Umbilical cord (tissue), 2 donors: ENCODE measurements around the gene KLKB1. TPM values are rescaled to one million over a fixed set of nuclear protein-coding genes. Genes with fewer than 3 reads are reported as not detected.

ENCODE experiments used
- DNase-seq: peaks from one replicate; pipeline ENCODE4 v3.0.0-alpha.2; 2015; ENCODE audit warnings: low spot score
- total RNA-seq: library from RNA; depleted of rRNA; stranded (reverse); fragments of >200 nt; gene quantifications from one replicate; pipeline ENCODE4 v1.2.3, GENCODE V29; 2014; ENCODE audit warnings: low replicate concordance; ENCODE audit not compliant: insufficient read depth

KLKB1 gene
- not detected for total RNA-seq

GRCh38 chr4:186227221-186227620 lies at the start of gene KLKB1:
Gene KLKB1 (plus strand): TSS chr4:186227507. CDS start chr4:186228196, 689 bp downstream.
- no peak for DNase-seq

GRCh38 chr4:186188107-186188506 lies 39.2 kb upstream of the KLKB1 start:
- DNase-seq, result no peak

GRCh38 chr4:186189656-186190055 lies 37.7 kb upstream of the KLKB1 start:
- DNase-seq, result no peak

- peak; percentile 14 for DNase-seq
These were observed 36.6 kb upstream of the KLKB1 start for GRCh38 chr4:186190581-186191199.

DNA sequence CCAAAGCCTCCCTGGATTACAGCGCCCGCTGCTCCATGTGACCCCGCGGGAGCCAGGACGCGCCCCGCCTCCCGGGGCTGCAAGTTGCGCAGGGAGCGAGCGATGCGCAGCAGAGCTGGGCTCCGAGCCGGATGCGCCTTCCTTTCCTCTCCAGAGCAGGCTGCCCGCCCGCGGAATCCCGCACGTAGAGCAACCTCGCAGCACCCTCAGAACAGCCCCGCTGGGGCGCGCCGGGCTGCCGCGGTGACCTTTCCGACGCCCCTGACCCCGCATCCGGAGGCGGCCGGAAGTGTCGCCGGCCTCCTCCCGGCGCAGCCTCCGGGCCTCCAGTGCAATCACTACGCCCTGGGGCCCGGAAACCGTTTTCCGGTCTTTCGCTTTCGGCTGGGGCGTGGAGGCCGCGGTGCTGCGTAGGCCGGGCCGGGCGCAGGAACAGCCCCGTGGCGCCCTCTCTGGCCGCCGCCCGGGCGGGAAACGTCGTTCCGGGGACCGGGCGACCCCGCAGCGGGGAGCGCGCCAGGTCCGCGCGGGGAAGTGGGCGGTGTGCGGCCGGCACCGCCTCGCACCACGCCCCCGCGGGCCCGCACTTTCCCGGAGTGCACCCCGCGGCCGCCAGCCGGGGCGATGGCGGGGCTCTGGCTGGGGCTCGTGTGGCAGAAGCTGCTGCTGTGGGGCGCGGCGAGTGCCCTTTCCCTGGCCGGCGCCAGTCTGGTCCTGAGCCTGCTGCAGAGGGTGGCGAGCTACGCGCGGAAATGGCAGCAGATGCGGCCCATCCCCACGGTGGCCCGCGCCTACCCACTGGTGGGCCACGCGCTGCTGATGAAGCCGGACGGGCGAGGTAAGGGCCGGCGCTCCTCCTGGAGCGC lies 35.9 kb upstream of the KLKB1 start, which contains the start of gene CYP4V2:
CYP4V2 (plus strand) TSS at position 368 of the 866 bp plus-strand sequence; CDS start at position 625, 257 bp downstream.
- DNase-seq, result peak; percentile 79

DNA sequence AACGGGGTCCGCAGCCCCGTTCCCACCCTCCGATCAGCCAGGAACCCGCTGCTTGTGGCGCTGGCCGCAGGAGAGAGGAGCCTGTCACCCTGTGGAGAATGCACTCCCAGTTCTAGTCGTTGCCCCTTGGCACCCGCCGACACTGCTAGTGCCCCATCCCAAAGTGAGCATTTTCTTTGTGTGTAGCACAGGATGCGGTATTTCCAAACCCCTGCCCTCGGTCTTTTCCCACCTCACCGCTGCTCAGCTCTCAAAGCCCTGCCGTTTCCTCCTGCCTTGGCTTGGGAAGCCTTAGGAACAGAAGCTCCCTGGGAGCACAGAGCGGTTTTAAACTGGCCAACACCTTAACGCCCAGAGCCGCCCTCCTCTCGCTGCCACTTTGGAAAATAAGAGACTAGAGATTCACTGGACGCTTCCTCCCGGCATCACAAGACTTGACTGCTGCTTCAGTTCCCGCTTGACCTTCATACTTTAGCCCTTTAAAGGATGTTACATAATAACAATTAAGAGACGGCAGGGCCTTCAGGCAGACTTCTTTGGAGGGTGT lies 35.2 kb upstream of the KLKB1 start:
- DNase-seq, result peak; percentile 35

GRCh38 chr4:186193851-186194250 lies 33.5 kb upstream of the KLKB1 start:
- no peak for DNase-seq

DNA sequence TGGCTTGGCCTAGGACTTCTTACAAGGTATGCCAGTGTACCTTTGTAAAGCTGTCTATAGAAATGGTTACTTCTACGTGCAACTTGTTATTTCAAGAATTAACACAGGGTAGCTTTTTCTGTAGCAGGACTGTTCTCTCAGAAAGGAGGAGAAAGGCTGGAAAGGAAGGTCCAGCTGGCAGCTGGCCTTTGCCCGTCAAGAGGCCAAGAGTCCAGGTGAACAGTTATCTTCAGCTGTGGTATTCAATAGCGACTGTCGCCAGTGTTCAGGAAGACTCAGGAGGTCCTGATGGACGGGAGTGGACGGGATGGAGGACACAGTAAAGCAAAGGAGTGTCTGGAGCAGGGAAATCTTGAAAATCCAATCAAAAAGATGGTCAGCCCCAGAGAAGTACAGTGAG lies 31.2 kb upstream of the KLKB1 start:
- DNase-seq, result no peak

DNA sequence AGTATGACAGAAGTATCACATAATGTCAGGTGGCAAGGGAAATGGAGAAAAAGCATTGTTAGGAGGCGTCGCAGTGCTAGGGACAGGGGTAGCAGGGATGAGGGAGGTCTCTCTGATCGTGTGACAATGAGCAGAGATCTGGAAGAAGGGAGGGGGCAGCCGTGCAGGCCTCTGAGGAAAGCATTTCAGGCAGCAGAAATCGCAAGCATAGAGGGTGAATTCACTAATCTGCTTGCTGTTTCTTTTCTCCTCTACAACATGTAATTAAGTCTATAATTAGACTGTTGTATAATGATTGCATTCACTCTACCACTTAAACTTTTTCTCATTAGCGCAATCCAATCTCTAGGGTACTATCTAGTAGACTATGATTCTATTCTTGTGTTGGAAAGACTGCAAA lies 26.8 kb upstream of the KLKB1 start:
- no peak for DNase-seq

- DNase-seq, result no peak
These were observed 26.3 kb upstream of the KLKB1 start for GRCh38 chr4:186201010-186201409.

DNA sequence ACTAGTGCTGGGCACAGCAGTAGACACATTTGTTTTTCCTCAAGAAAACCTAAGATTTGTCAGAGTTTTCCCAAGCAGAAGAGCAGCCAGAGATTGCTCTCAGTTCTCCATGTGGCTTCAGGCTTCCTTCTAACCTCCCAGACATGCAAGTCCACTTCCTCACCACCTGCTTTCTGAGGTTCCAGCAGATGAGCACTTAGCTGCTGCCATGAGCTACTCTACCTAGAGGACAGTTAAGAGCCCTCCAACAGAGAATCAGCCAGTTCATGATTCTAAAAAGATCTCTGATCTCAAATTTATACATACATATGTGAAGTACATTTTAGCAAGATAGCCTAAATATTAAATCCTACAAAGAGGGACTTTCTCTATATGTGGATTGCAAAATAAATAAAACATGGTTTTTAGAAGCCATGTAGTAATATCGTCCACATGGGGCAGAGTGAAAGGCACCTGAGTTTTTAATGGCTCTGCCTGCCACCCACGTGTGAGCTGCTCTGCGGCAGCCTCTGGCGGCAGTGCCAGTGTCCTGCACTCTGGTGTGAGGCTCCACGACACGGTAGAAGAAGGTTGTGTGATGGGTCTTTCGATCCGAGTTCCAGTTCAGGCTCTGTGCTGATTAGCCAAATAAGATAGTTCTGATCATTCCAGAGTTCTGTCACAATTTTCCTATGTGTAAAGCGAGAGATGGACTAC lies 25.6 kb upstream of the KLKB1 start:
- no peak for DNase-seq

DNA sequence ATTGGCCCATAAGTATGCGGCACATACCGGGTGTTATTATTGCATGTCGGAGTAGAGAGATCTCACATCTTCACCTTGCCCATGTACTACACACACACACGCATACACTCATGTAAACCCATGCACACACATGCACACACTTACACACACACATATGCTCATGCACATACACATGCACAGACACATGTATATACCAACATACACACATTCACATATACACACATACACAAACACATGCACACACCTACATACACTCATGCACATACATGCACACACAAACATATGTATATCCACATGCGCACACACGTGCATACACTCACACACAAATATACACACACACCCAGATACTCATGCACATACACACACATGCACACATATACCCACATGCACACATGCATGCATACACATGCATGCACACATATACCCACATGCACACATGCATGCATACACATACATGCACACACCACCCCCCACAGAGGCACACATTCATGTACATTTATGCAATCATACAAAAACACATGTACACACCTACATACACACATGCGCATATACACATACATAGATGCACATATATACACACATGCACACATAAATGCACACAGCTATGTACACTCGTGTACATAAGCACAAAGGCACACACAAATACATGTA lies 24.7 kb upstream of the KLKB1 start:
- DNase-seq, result no peak

DNA sequence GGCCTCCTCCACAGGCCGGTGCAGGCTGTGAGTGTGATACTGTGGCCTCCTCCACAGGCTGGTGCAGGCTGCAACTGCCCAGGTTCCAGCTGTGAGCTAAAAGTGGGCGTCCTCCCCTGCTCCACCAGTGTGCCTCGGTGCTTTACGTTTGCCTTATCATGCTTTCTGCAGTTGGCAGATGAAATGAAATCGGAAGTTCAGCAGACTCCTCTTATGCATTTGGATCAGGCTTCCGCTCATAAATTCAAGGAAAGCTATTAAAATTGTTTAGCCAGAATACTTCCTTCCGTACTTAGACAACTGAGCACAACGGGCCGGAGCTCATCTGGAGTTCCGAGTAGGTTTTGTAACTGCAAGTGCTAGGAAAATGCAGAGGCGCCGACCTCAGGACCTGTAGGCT lies 23.9 kb upstream of the KLKB1 start:
- DNase-seq, result peak; percentile 50

GRCh38 chr4:186204103-186204559 lies 23.2 kb upstream of the KLKB1 start:
- no peak for DNase-seq

DNA sequence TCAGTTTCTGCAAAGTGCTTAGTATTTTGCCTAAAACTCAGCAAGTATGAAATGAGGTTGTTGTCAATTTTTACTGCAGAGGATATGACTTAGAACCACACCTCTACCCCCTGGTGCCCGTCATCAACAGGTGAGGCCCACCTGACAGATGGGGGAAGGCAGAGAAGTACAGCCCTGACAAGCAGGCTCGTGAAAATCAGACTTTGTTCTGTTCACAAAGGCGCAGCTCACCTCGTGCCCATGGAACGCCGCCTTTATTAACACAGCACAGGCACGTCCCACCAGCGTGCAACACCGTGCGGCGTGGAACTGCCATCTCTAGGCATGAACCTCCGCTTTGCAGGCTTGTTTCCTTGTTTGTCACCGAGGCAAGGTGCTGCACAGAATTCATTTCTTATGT lies 22.6 kb upstream of the KLKB1 start:
- no peak for DNase-seq

- no peak for DNase-seq
These were observed 22.2 kb upstream of the KLKB1 start for GRCh38 chr4:186205156-186205555.

GRCh38 chr4:186216465-186217024 lies 10.8 kb upstream of the KLKB1 start:
- DNase-seq, result no peak

- no peak for DNase-seq
These were observed 9.5 kb upstream of the KLKB1 start for GRCh38 chr4:186217733-186218293.

GRCh38 chr4:186221624-186222023 lies 5.7 kb upstream of the KLKB1 start:
- DNase-seq, result no peak

DNA sequence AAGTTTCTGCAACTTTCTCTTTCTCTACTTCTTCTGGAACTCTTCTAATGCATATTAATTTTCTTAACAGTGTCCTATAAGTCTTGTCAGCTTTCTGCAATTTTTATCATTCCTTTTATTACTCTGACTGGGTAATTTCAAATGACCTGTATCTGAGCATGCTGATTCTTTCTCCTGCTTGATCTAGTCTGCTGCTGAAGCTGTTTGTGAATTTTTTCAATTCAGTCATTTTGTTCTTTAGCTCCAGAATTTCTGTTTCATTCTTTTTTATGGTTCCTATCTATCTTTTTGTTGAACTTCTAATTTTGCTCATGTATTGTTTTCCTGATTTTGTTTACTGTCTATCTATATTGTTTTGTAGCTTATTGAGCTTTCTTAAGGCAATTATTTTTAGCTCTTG lies 1.5 kb upstream of the KLKB1 start:
- no peak for DNase-seq
